Activated T-cell treated with anti-CD3 and anti-CD28 coated beads, Interleukin-2, amount 50 U/mL, for 1 hour (primary cell): ENCODE measurements around the gene CRISPLD2.
"Not testable (repeated sequence)": the region's sequence is repeated elsewhere in the genome, so short reads cannot be mapped to it uniquely, and the experiment has no call there.

Experiments
- DNase-seq: peaks from one replicate; pipeline ENCODE4 v3.0.0-alpha.2; 2020

The CRISPLD2 gene

GRCh38 chr16:84842516-84843148 is 22.8 kb downstream of the CRISPLD2 start:
- no peak for DNase-seq

GRCh38 chr16:84843149-84844048 is 23.6 kb downstream of the CRISPLD2 start:
- DNase-seq: no peak

GRCh38 chr16:84844049-84844350 is 24.2 kb downstream of the CRISPLD2 start:
- no peak for DNase-seq

GRCh38 chr16:84844559-84845495 is 25.0 kb downstream of the CRISPLD2 start:
- DNase-seq: no peak

- DNase-seq: no peak
These were observed 25.8 kb downstream of the CRISPLD2 start for GRCh38 chr16:84845496-84846002.

- no peak for DNase-seq
These were observed 28.0 kb downstream of the CRISPLD2 start for GRCh38 chr16:84847564-84848355.

- no peak for DNase-seq
These were observed 29.3 kb downstream of the CRISPLD2 start for GRCh38 chr16:84848986-84849634.

GRCh38 chr16:84849751-84850150 is 30.0 kb downstream of the CRISPLD2 start:
- no peak for DNase-seq

- DNase-seq: no peak
These were observed 30.9 kb downstream of the CRISPLD2 start for GRCh38 chr16:84850714-84851113.

GRCh38 chr16:84851192-84852127 is 31.7 kb downstream of the CRISPLD2 start:
- no peak for DNase-seq

- DNase-seq: no peak
These were observed 33.7 kb downstream of the CRISPLD2 start for GRCh38 chr16:84853534-84853933.

- no peak for DNase-seq
These were observed 35.0 kb downstream of the CRISPLD2 start for GRCh38 chr16:84854759-84855158.

GRCh38 chr16:84855435-84856202 is 35.8 kb downstream of the CRISPLD2 start:
- DNase-seq: not testable (repeated sequence)

GRCh38 chr16:84856203-84856581 is 36.4 kb downstream of the CRISPLD2 start:
- not testable (repeated sequence) for DNase-seq

- not testable (repeated sequence) for DNase-seq
These were observed 37.0 kb downstream of the CRISPLD2 start for GRCh38 chr16:84856811-84857210.

- no peak for DNase-seq
These were observed 39.9 kb downstream of the CRISPLD2 start for GRCh38 chr16:84859681-84860080.

- DNase-seq: no peak
These were observed 40.6 kb downstream of the CRISPLD2 start for GRCh38 chr16:84860383-84860782.

GRCh38 chr16:84861671-84862070 is 41.9 kb downstream of the CRISPLD2 start:
- DNase-seq: no peak

GRCh38 chr16:84862804-84863480 is 43.2 kb downstream of the CRISPLD2 start:
- no peak for DNase-seq
